AG04450 (cell line): ENCODE results near the gene ATP11A. TPM values are rescaled to one million over a fixed set of nuclear protein-coding genes. Genes with fewer than 3 reads are reported as not detected.

Experiments used
- CTCF ChIA-PET: fragments of 300-600, 350-600 bp; formaldehyde crosslinking; extraction: SDS; loops from one replicate; lab custom pipeline; 2022; ENCODE audit warnings: antibody characterized with exemption, inconsistent platforms; lab: Charles Lee
- POLR2A ChIA-PET: fragments of 350-600 bp; formaldehyde crosslinking; extraction: SDS; loops from one replicate; lab custom pipeline; 2021; ENCODE audit warnings: antibody characterized with exemption, inconsistent platforms; lab: Yijun Ruan, JAX
- DNase-seq: peaks from one replicate; pipeline ENCODE4 v3.0.0-alpha.2; 2011; ENCODE audit warnings: low read depth, low spot score
- H3K27ac ChIP-seq: one replicate; pipeline ENCODE4 v1.5.1; 2012; ENCODE audit warnings: low read depth, low read length, control low read depth
- H3K27me3 ChIP-seq: one replicate; pipeline ENCODE4 v1.6.0; 2012; ENCODE audit warnings: low read length; ENCODE audit not compliant: control insufficient read depth, insufficient read depth
- H3K4me3 ChIP-seq: 2 replicates; pipeline ENCODE4 v1.5.1; 2011; ENCODE audit warnings: mild to moderate bottlenecking, low read depth, low read length, control low read depth
- H3K9me3 ChIP-seq: 2 replicates; pipeline ENCODE4 v1.5.1; 2012; ENCODE audit warnings: low read length; ENCODE audit not compliant: control insufficient read depth, insufficient read depth
- CTCF ChIP-seq: IDR thresholded peaks from 2 replicates; pipeline ENCODE4 v1.5.1; 2011; ENCODE audit warnings: low read depth, low read length, control low read depth, inconsistent platforms
- polyA plus RNA-seq: library from polyadenylated mRNA; depleted of rRNA; stranded (reverse); fragments of >200 nt; gene quantifications from 2 replicates; pipeline ENCODE4 v1.2.3, GENCODE V29; 2011

Gene ATP11A
- polyA plus RNA-seq, 1 experiment = 5.8 TPM

- ChIA-PET POLR2A (no interaction called here), CTCF (no interaction called here)
- no peak for DNase-seq
- Histone ChIP-seq H3K9me3 (no peaks in the 10 kb centered on the region; the same call in 1 of the 2 replicates), H3K27ac (no peak overlapping the region), H3K4me3 (no peak overlapping the region), H3K27me3 (peaks cover 6% of the 10 kb centered on the region)
- TF ChIP-seq CTCF = no peak
Observed at GRCh38 chr13:112645327-112645914, 44.4 kb upstream of the ATP11A start.

- DNase-seq = no peak
- no peaks in the 10 kb centered on the region; the same call in 1 of the 2 replicates for H3K9me3 ChIP-seq
- ChIA-PET CTCF (interaction anchor here (0.5 kb wide), 1 partner anchor 134 kb away, joined by 4 read pairs; no protein-coding TSS in a partner anchor), POLR2A (no interaction called here)
- H3K27ac ChIP-seq = no peak overlapping the region
- no peak overlapping the region for H3K4me3 ChIP-seq
- peaks cover 10% of the 10 kb centered on the region for H3K27me3 ChIP-seq
- no peak for TF ChIP-seq CTCF
Observed at GRCh38 chr13:112647256-112647655, 42.6 kb upstream of the ATP11A start.

GRCh38 chr13:112648101-112648500, 41.7 kb upstream of the ATP11A start:
- no peak for TF ChIP-seq CTCF
- no peaks in the 10 kb centered on the region; the same call in 1 of the 2 replicates for H3K9me3 ChIP-seq
- POLR2A ChIA-PET = no interaction called here
- peaks cover 10% of the 10 kb centered on the region for H3K27me3 ChIP-seq
- CTCF ChIA-PET = no interaction called here
- no peak overlapping the region for H3K27ac ChIP-seq
- H3K4me3 ChIP-seq = no peak overlapping the region
- no peak for DNase-seq

GRCh38 chr13:112648966-112649690, 40.7 kb upstream of the ATP11A start:
- peaks cover 10% of the 10 kb centered on the region for H3K27me3 ChIP-seq
- no peak for DNase-seq
- no peak overlapping the region for H3K4me3 ChIP-seq
- no peak overlapping the region for H3K27ac ChIP-seq
- ChIA-PET POLR2A (no interaction called here), CTCF (no interaction called here)
- no peak for TF ChIP-seq CTCF
- no peaks in the 10 kb centered on the region; the same call in 1 of the 2 replicates for H3K9me3 ChIP-seq

- ChIA-PET CTCF (interaction anchor here (1.3 to 1.5 kb wide), 2 partner anchors 11 to 12 kb away, joined by 6 to 8 read pairs; no protein-coding TSS in a partner anchor), POLR2A (no interaction called here)
- Histone ChIP-seq H3K9me3 (no peaks in the 10 kb centered on the region), H3K27ac (no peak overlapping the region), H3K4me3 (no peak overlapping the region), H3K27me3 (peaks cover 10% of the 10 kb centered on the region)
- no peak for TF ChIP-seq CTCF
- no peak for DNase-seq
Observed at GRCh38 chr13:112651311-112651710, 38.5 kb upstream of the ATP11A start.
